Ishikawa (cell line): ENCODE results near the gene FCAMR.

Source experiments
- CEBPB ChIP-seq: IDR thresholded peaks from 2 replicates; pipeline ENCODE4 v1.6.1; 2012
- CREB1 ChIP-seq: IDR thresholded peaks from 2 replicates; pipeline ENCODE4 v1.6.1; 2012; ENCODE audit warnings: low read depth
- EGR1 ChIP-seq: IDR thresholded peaks from 2 replicates; pipeline ENCODE4 v1.6.1; 2012
- EP300 ChIP-seq: IDR thresholded peaks from 2 replicates; pipeline ENCODE4 v1.6.1; 2012; ENCODE audit warnings: borderline replicate concordance
- FOXM1 ChIP-seq: IDR thresholded peaks from 2 replicates; pipeline ENCODE4 v1.6.1; 2012; ENCODE audit warnings: low read depth, borderline replicate concordance
- MAX ChIP-seq: IDR thresholded peaks from 2 replicates; pipeline ENCODE4 v1.6.1; 2012
- NFIC ChIP-seq: IDR thresholded peaks from 2 replicates; pipeline ENCODE4 v1.6.1; 2012
- RAD21 ChIP-seq: IDR thresholded peaks from 2 replicates; pipeline ENCODE4 v1.6.1; 2012; ENCODE audit warnings: low read depth
- REST ChIP-seq: IDR thresholded peaks from 2 replicates; pipeline ENCODE4 v1.6.1; 2012; ENCODE audit warnings: low read depth, mild to moderate bottlenecking
- TAF1 ChIP-seq: IDR thresholded peaks from 2 replicates; pipeline ENCODE4 v1.6.1; 2012; ENCODE audit warnings: low read depth, mild to moderate bottlenecking
- TCF12 ChIP-seq: IDR thresholded peaks from 2 replicates; pipeline ENCODE4 v1.6.1; 2012; ENCODE audit warnings: low read depth
- TEAD4 ChIP-seq: IDR thresholded peaks from 2 replicates; pipeline ENCODE4 v1.6.1; 2012
- USF1 ChIP-seq: IDR thresholded peaks from 2 replicates; pipeline ENCODE4 v1.6.1; 2012
- YY1 ChIP-seq: IDR thresholded peaks from 2 replicates; pipeline ENCODE4 v1.6.1; 2012; ENCODE audit warnings: low read depth
- ZBTB7A ChIP-seq: IDR thresholded peaks from 2 replicates; pipeline ENCODE4 v1.6.1; 2012; ENCODE audit warnings: low read depth

FCAMR gene

GRCh38 chr1:206949641-206950040 is 20.6 kb downstream of the FCAMR start:
- no peak for TF ChIP-seq USF1
- TF ChIP-seq FOXM1 = no peak
- TF ChIP-seq EGR1 = no peak
- no peak for TF ChIP-seq MAX
- TF ChIP-seq ZBTB7A = no peak
- no peak for TF ChIP-seq YY1
- TF ChIP-seq NFIC = no peak
- TF ChIP-seq REST = no peak
- no peak for TF ChIP-seq EP300
- TF ChIP-seq TCF12 = no peak
- no peak for TF ChIP-seq CEBPB
- TF ChIP-seq TEAD4 = no peak
- TF ChIP-seq RAD21 = no peak
- TF ChIP-seq TAF1 = no peak
- no peak for TF ChIP-seq CREB1

- TF ChIP-seq REST = no peak
These were observed 21.1 kb downstream of the FCAMR start for GRCh38 chr1:206949208-206949607.

GRCh38 chr1:206947255-206947654 is 23.0 kb downstream of the FCAMR start:
- TF ChIP-seq REST (no peak), TCF12 (no peak), EP300 (no peak), EGR1 (no peak), FOXM1 (no peak), TAF1 (no peak), NFIC (no peak), CEBPB (no peak), USF1 (no peak), TEAD4 (no peak), ZBTB7A (no peak), CREB1 (no peak), MAX (no peak), RAD21 (no peak), YY1 (no peak)

- TF ChIP-seq ZBTB7A = no peak
- TF ChIP-seq EP300 = no peak
- TF ChIP-seq USF1 = peak; percentile 62
- TF ChIP-seq CEBPB = no peak
These were observed 24.0 kb downstream of the FCAMR start, which contains the start of gene PIGR for GRCh38 chr1:206946261-206946660. Gene PIGR, minus strand, starts transcription at chr1:206946466. Its CDS starts 5,935 bp downstream, at chr1:206940531.

- no peak for TF ChIP-seq REST
- TF ChIP-seq TAF1 = no peak
- no peak for TF ChIP-seq ZBTB7A
- no peak for TF ChIP-seq CEBPB
- TF ChIP-seq FOXM1 = no peak
- no peak for TF ChIP-seq EP300
- TF ChIP-seq EGR1 = no peak
- no peak for TF ChIP-seq YY1
These were observed 24.5 kb downstream of the FCAMR start for GRCh38 chr1:206945779-206946178.
